T-helper 9 cell (primary cell): Measurements from ENCODE around the gene TBC1D9B.
A peak's percentile ranks its signal among the peaks of the same experiment; 100 is the strongest.

Experiments used
- DNase-seq: peaks from one replicate; pipeline ENCODE4 v3.0.0-alpha.2; 2020

TBC1D9B gene

GRCh38 chr5:179906795-179907555 lies 722 bp downstream of the TBC1D9B start:
- peak; percentile 16 for DNase-seq

- DNase-seq = no peak
Measured at GRCh38 chr5:179906294-179906794, 1.4 kb downstream of the TBC1D9B start.

GRCh38 chr5:179905161-179905560 lies 2.5 kb downstream of the TBC1D9B start:
- DNase-seq = no peak

GRCh38 chr5:179904463-179905160 lies 3.1 kb downstream of the TBC1D9B start:
- no peak for DNase-seq

GRCh38 chr5:179902763-179903158 lies 4.9 kb downstream of the TBC1D9B start:
- no peak for DNase-seq

- no peak for DNase-seq
Measured at GRCh38 chr5:179901915-179902762, 5.6 kb downstream of the TBC1D9B start.

GRCh38 chr5:179901462-179901861 lies 6.2 kb downstream of the TBC1D9B start:
- DNase-seq = no peak

GRCh38 chr5:179900711-179901110 lies 7.0 kb downstream of the TBC1D9B start:
- no peak for DNase-seq

GRCh38 chr5:179900206-179900605 lies 7.5 kb downstream of the TBC1D9B start:
- no peak for DNase-seq

- no peak for DNase-seq
Measured at GRCh38 chr5:179895861-179896260, 11.8 kb downstream of the TBC1D9B start.

GRCh38 chr5:179893958-179894895 lies 13.5 kb downstream of the TBC1D9B start:
- no peak for DNase-seq

- DNase-seq = no peak
Measured at GRCh38 chr5:179893076-179893957, 14.4 kb downstream of the TBC1D9B start.

GRCh38 chr5:179892255-179892654 lies 15.4 kb downstream of the TBC1D9B start:
- no peak for DNase-seq

- DNase-seq = no peak
Measured at GRCh38 chr5:179890751-179891682, 16.7 kb downstream of the TBC1D9B start.

GRCh38 chr5:179889885-179890284 lies 17.8 kb downstream of the TBC1D9B start:
- DNase-seq = no peak

GRCh38 chr5:179887802-179888201 lies 19.9 kb downstream of the TBC1D9B start:
- no peak for DNase-seq

GRCh38 chr5:179887095-179887494 lies 20.6 kb downstream of the TBC1D9B start:
- no peak for DNase-seq

GRCh38 chr5:179886190-179886911 lies 21.3 kb downstream of the TBC1D9B start:
- no peak for DNase-seq

- no peak for DNase-seq
Measured at GRCh38 chr5:179885491-179886090, 22.1 kb downstream of the TBC1D9B start.
